ENCODE data around the gene ABHD5.

Gene ABHD5

GRCh38 chr3:43764056-43764455 lies 73.3 kb downstream of the ABHD5 start:
- H3K27ac ChIP-seq, result no peak overlapping the region
- no peak for TF ChIP-seq CTCF (conservative IDR thresholded peaks at IDR 0.05)

GRCh38 chr3:43764471-43764870 lies 73.7 kb downstream of the ABHD5 start:
- TF ChIP-seq CTCF (conservative IDR thresholded peaks at IDR 0.05), result no peak
- no peak overlapping the region for H3K27ac ChIP-seq

GRCh38 chr3:43765521-43765971 lies 74.8 kb downstream of the ABHD5 start:
- H3K27ac ChIP-seq, result no peak overlapping the region
- TF ChIP-seq CTCF (conservative IDR thresholded peaks at IDR 0.05), result no peak

DNA sequence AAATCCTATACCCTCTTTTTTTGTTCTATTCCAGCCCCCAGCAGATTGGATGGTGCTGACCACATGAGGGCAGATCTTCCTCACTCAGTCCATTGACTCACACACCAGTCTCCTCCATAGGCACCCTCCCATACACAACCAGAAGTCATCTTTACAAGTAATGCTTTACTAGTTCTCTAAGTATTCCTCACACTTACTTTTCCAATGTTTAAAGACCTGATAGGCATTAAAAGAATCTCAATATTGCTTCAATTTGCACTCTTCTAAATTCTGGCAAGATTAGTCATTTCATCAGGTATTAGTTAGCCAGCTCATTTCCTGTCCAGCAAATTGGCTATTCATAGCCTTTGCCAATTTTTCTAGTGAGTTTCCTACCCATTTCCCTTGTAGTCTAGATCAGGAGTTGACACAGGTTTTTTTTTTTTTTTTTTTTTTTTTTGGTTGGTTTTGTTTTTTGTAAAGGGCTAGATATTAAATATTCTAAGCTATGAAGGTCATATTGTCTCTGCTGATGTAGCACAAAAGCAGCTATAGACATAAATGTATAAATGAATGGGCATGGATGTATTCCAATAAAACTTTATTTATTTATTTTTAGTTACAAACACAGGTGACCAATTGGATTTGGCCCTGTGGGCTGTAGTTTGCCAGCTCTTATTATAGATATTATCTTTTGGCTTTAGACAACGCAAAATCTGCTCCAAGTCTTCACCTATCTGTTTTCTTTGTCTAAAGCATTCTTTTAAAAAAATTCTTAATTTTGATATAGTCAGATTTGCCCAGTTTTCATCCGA lies 76.1 kb downstream of the ABHD5 start:
- no peak for TF ChIP-seq CTCF (conservative IDR thresholded peaks at IDR 0.05)
- no peak overlapping the region for H3K27ac ChIP-seq

DNA sequence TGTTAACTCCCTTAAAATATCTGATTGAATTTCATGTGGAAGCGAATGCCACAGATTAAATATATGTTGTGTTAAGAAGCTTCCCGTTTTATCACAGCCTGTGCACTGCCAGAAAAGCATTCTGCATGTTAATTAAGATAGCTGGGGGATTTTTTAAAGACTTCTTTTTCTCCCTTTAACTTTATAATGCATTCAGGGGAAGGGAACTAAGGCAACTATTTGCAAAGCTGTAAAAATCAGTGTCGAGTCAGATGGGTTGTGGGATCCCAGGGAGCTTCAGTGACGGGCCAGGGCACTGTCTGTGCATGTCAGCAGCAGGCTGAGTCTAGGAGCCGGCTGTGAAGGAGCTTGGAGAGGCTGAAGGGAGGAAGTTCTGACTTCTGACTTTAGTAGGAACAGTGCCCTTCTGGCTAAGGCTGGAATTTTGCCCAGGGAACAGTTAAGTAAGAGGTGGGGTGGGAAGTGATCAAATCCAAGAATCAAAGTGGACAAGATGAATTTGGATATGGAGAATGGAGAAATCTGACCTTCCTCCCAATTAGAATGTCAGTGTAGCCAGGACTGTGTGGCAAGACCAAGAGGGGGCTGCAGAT lies 77.7 kb downstream of the ABHD5 start:
- no peak overlapping the region; the same call in 1 of the 2 replicates for H3K27ac ChIP-seq
- no peak for TF ChIP-seq CTCF (conservative IDR thresholded peaks at IDR 0.05)

DNA sequence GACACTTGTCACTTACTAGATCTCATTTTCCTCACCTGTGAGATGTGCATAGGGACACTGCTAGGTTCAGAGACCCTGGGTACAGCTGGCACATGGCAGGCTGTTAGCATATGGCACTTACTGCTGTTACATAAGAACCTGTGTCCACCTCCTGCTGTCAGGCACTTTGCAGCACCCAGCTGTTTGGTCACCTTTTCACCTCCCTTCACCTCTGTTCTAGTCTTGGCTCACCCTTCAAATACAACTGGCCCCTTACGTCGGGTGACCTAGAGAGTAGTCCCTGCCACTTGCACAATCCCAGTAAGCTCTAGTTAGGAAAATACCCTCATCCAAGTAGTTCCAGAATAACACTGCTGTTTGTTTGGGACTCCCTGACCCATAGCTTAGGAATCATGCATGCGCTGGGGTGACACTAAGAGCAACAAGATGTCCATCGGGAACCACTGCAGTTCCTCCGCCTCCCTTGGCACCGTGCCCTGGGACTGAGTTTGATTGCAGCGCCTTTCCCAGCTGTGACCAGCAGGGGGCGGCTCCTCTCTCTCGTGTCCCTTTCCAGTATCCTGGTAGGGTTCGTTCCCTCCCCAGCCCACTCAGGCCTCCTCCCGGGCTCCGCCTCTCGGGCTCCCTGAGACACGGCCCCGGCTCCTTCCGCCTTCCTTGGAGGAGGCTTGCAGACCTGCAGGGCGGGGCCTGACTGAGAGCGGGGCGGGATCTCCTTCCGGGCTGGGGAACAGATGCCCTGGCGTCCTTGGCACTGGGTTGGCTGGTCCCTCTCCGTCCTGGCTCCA lies 78.6 kb downstream of the ABHD5 start:
- peak overlapping the region; percentile 47 for H3K27ac ChIP-seq
- peak; percentile 95 for TF ChIP-seq CTCF (conservative IDR thresholded peaks at IDR 0.05)

DNA sequence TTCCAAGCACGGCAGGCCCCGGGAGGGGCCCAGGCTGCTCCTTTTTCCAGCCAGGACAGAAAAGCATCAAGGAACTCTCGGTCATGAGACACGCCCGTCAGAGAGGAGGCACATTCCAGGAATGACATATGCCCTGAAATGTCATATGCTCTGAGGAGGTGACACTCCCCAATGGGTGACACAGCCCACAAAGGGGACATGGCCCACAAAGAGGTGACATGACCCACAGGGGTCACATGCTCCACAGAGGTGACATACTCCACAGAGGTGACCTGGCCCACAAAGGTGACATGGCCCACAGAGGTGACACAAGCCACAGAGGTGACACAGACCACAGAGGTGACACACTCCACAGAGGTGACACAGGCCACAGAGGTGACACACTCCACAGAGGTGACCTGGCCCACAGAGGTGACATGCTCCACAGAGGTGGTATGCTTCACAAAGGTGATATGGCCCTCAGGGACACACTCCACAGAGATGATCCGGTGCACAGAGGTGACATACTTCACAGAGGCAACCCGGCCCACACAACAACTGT lies 79.2 kb downstream of the ABHD5 start:
- peak overlapping the region; percentile 47 for H3K27ac ChIP-seq
- no peak for TF ChIP-seq CTCF (conservative IDR thresholded peaks at IDR 0.05)
